Panc1 (cell line): ENCODE data around the gene EMD. TPM values are rescaled to one million over a fixed set of nuclear protein-coding genes. Genes with fewer than 3 reads are reported as not detected.
A peak's percentile ranks its signal among the peaks of the same experiment; 100 is the strongest.

Experiments
- ATAC-seq: fragments of 200-7000 bp; cut with Tn5 transposase; 2 replicates; pipeline ENCODE4 v1.9.1; 2020; ENCODE audit warnings: mild to moderate bottlenecking, moderate library complexity
- BruUV-seq: library from RNA; stranded (reverse); fragments of 400-500 nt; replicated peaks from 2 replicates; lab custom pipeline; 2021; lab: Mats Ljungman, UMichigan
- CTCF ChIA-PET: fragments of 300-600 bp; sonication (Branson Sonifier 250); formaldehyde crosslinking; loops from one replicate; lab custom pipeline; 2022; ENCODE audit warnings: antibody characterized with exemption; lab: Charles Lee
- POLR2A ChIA-PET: fragments of 300-600 bp; sonication (Branson Sonifier 250); formaldehyde crosslinking; loops from one replicate; lab custom pipeline; 2022; ENCODE audit warnings: antibody characterized with exemption; lab: Charles Lee
- DNase-seq: peaks from one replicate; pipeline ENCODE4 v3.0.0-alpha.2; 2010; ENCODE audit warnings: low read depth, low spot score
- H3K27ac ChIP-seq: 2 replicates; pipeline ENCODE4 v1.5.1; 2011; ENCODE audit warnings: mild to moderate bottlenecking, low read length, inconsistent platforms
- H3K27me3 ChIP-seq: fragments of 200-500 bp; sonication (Bioruptor generic); 2 replicates; pipeline ENCODE4 v1.6.0; 2014; ENCODE audit warnings: low read length, inconsistent platforms; ENCODE audit not compliant: control insufficient read depth, insufficient read depth
- H3K36me3 ChIP-seq: fragments of 200-500 bp; sonication (Bioruptor generic); 2 replicates; pipeline ENCODE4 v1.5.1; 2014; ENCODE audit warnings: inconsistent platforms, mild to moderate bottlenecking, low read length, moderate library complexity; ENCODE audit not compliant: control insufficient read depth, insufficient read depth
- H3K4me1 ChIP-seq: 2 replicates; pipeline ENCODE4 v1.5.1; 2011; ENCODE audit warnings: inconsistent platforms, mild to moderate bottlenecking, low read length, moderate library complexity; ENCODE audit not compliant: control insufficient read depth, insufficient read depth
- H3K4me3 ChIP-seq, 2 experiments: 2 replicates each; pipeline ENCODE4 v1.5.1; 2011 to 2012; ENCODE audit warnings: low read depth in 2 of 2, low read length in 2 of 2, mild to moderate bottlenecking in 2 of 2, inconsistent platforms in 1 of 2, moderate library complexity in 1 of 2
- H3K9me3 ChIP-seq: fragments of 200-500 bp; sonication (Bioruptor generic); 2 replicates; pipeline ENCODE4 v1.5.1; 2014; ENCODE audit warnings: low read depth, mild to moderate bottlenecking, inconsistent platforms, low read length, moderate library complexity; ENCODE audit not compliant: control insufficient read depth, insufficient read depth
- POLR2AphosphoS5 ChIP-seq: IDR thresholded peaks from 2 replicates; pipeline ENCODE4 v1.6.1; 2012; ENCODE audit warnings: mild to moderate bottlenecking, low read depth, low read length, moderate library complexity
- SIN3A ChIP-seq: IDR thresholded peaks from 2 replicates; pipeline ENCODE4 v1.6.1; 2012; ENCODE audit warnings: low read depth, mild to moderate bottlenecking, low read length, moderate library complexity, borderline replicate concordance; ENCODE audit not compliant: insufficient read depth
- TCF7L2 ChIP-seq: IDR thresholded peaks from 2 replicates; pipeline ENCODE4 v1.6.1; 2011; ENCODE audit warnings: mild to moderate bottlenecking, low read depth, low read length, inconsistent platforms
- in situ Hi-C: cut with HindIII; loops from 2 replicates; pipeline ENCODE4 v1.10.0; 2016; ENCODE audit warnings: low sequenced_read_pairs, low pct_unique_long_range_greater_than_20kb
- intact Hi-C: fragments of 100-400 bp; cut with micrococcal nuclease; formaldehyde crosslinking; loops from one replicate; pipeline ENCODE4 v1.10.0; 2022; ENCODE audit not compliant: unreplicated experiment
- total RNA-seq: library from RNA; stranded (reverse); gene quantifications from one replicate; pipeline ENCODE4 v1.2.1, GENCODE V29; 2021; ENCODE audit not compliant: unreplicated experiment
- TF ChIP-seq, protein P1 (sequence below), 2 experiments: IDR thresholded peaks; 2 replicates each; pipeline ENCODE4 v1.6.1; 2011 to 2012; ENCODE audit warnings: low read depth in 2 of 2, control low read depth in 1 of 2, low read length in 1 of 2, mild to moderate bottlenecking in 1 of 2, moderate library complexity in 1 of 2; ENCODE audit not compliant: insufficient read depth in 1 of 2
- TF ChIP-seq, protein P2 (sequence below): fragments of 450-650 bp; IDR thresholded peaks from 2 replicates; pipeline ENCODE4 v1.5.1; 2017; ENCODE audit warnings: mild to moderate bottlenecking

EMD gene
- total RNA-seq, 1 experiment from 2014 or later = 178 TPM

DNA sequence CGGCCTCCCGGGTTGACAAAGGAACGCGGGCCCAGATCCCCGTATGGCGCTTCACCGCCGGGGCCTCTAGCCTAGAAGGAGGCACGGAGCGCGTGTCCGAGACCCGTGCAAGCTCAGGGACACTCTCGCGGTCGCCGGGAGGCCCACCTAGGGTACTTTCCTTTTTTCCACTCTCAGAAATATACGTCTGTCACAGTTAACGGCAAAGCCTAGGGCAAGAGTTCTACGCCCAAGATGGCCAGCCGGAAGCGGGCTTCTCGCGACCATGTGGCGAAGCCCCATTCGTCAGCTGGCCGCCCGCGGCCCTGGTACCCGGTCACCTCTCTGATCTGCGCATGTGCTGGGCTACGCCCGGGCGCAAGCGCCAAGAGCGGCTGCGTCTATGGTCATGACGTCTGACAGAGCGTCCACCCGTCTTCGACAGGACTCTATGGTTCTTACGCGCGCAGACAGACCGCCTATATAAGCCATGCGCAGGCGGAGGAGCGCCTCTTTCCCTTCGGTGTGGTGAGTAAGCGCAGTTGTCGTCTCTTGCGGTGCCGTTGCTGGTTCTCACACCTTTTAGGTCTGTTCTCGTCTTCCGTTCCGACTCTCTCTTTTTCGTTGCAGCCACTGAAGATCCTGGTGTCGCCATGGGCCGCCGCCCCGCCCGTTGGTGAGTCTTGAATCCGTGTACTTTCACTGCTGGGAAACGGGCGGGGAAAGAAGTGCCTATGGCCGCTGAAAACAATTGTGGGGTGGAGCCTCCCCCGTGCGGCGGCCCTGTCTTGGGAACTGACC is 19.0 kb downstream of the EMD start, which contains the start of gene RPL10:
Gene RPL10 (plus strand): TSS at position 490 of the 780 bp plus-strand sequence. CDS start 143 bp downstream, at position 633.
- in situ Hi-C loops (no loop called here), intact Hi-C loops (no loop called here)
- DNase-seq (peak; percentile 96), ATAC-seq (peak; percentile 85)
- H3K27me3 ChIP-seq = no peaks in the 10 kb centered on the region
- TF ChIP-seq TCF7L2 = peak; percentile 40; the same call in 1 of the 2 replicates
- TF ChIP-seq POLR2AphosphoS5 = peak; percentile 100
- TF ChIP-seq, protein P1, sequence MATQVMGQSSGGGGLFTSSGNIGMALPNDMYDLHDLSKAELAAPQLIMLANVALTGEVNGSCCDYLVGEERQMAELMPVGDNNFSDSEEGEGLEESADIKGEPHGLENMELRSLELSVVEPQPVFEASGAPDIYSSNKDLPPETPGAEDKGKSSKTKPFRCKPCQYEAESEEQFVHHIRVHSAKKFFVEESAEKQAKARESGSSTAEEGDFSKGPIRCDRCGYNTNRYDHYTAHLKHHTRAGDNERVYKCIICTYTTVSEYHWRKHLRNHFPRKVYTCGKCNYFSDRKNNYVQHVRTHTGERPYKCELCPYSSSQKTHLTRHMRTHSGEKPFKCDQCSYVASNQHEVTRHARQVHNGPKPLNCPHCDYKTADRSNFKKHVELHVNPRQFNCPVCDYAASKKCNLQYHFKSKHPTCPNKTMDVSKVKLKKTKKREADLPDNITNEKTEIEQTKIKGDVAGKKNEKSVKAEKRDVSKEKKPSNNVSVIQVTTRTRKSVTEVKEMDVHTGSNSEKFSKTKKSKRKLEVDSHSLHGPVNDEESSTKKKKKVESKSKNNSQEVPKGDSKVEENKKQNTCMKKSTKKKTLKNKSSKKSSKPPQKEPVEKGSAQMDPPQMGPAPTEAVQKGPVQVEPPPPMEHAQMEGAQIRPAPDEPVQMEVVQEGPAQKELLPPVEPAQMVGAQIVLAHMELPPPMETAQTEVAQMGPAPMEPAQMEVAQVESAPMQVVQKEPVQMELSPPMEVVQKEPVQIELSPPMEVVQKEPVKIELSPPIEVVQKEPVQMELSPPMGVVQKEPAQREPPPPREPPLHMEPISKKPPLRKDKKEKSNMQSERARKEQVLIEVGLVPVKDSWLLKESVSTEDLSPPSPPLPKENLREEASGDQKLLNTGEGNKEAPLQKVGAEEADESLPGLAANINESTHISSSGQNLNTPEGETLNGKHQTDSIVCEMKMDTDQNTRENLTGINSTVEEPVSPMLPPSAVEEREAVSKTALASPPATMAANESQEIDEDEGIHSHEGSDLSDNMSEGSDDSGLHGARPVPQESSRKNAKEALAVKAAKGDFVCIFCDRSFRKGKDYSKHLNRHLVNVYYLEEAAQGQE (IDR thresholded peaks at IDR 0.05; ENCODE audit: insufficient read depth in 1 of 2, low read depth in 2 of 2, low read length in 1 of 2) = peak in 1 of 2 experiments; percentile 67; a peak in 1 of 4 replicates
- TF ChIP-seq SIN3A = 0 out of 2 replicates have a peak, but pooled peaks have one; percentile 91
- TF ChIP-seq, protein P2, sequence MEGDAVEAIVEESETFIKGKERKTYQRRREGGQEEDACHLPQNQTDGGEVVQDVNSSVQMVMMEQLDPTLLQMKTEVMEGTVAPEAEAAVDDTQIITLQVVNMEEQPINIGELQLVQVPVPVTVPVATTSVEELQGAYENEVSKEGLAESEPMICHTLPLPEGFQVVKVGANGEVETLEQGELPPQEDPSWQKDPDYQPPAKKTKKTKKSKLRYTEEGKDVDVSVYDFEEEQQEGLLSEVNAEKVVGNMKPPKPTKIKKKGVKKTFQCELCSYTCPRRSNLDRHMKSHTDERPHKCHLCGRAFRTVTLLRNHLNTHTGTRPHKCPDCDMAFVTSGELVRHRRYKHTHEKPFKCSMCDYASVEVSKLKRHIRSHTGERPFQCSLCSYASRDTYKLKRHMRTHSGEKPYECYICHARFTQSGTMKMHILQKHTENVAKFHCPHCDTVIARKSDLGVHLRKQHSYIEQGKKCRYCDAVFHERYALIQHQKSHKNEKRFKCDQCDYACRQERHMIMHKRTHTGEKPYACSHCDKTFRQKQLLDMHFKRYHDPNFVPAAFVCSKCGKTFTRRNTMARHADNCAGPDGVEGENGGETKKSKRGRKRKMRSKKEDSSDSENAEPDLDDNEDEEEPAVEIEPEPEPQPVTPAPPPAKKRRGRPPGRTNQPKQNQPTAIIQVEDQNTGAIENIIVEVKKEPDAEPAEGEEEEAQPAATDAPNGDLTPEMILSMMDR = no peak
- H3K4me1 ChIP-seq = peaks cover 29% of the 10 kb centered on the region
- no peaks in the 10 kb centered on the region for H3K9me3 ChIP-seq
- H3K27ac ChIP-seq = peak within 1 kb of the TSS; percentile 99
- ChIA-PET CTCF (interaction anchor here (0.6 to 0.8 kb wide), 2 partner anchors 10 to 27 kb away, joined by 3 to 7 read pairs; no protein-coding TSS in a partner anchor), POLR2A (interaction anchor here (0.6 to 1.3 kb wide), 5 partner anchors 129 to 571 kb away, joined by 3 read pairs; partner anchors contain the start of genes G6PD and IKBKG)
- peak within 1 kb of the TSS; percentile 82 to 99 for H3K4me3 ChIP-seq
- peaks cover 10% of the 10 kb centered on the region for H3K36me3 ChIP-seq
- no TSS peak for BruUV-seq

DNA sequence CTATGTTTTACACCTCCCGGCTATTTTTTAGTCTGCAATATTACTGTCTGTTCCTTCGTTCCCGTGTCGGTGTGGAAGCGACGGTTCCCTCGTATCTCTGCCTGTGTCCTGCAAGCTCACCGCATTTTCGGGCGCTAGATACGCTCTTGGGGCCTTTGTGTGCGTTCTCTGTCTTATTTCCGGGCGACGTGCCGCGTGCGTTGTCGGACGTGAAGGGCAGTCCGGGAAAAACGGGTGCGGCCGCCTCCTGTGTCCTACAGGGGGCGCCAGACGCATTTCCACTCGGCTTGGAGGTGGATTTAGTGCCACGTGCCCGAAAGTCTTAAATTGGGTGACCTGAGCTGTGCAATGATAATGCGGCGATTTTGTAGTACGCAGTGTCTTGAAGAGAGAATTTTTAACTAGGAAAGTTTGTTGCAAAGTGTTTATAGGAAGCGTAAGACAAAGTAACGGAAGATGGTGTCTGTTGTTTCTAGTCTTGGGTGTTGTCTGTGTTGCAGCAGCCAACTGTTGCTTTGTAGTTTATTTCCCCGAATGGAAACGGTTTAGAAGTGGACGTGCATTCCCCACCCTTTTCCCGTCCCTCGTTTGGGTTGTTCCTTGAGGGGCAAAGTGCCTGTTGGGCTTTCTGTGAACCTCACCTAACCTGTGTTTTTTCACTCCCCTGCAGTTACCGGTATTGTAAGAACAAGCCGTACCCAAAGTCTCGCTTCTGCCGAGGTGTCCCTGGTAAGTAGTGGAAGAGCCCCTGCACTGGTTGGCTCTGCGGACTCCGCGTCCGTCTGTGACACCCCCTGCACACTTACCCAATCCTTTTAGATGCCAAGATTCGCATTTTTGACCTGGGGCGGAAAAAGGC is 19.8 kb downstream of the EMD start:
- no peak for DNase-seq
- BruUV-seq = TSS peak; percentile 96
- peak; percentile 24 for ATAC-seq
- Histone ChIP-seq H3K27me3 (no peaks in the 10 kb centered on the region), H3K27ac (peak overlapping the region; percentile 99), H3K36me3 (peaks cover 10% of the 10 kb centered on the region), H3K4me1 (peaks cover 29% of the 10 kb centered on the region), H3K4me3 (peak overlapping the region; percentile 82 to 99), H3K9me3 (no peaks in the 10 kb centered on the region)
- CTCF ChIA-PET = interaction anchor here (0.8 kb wide), 1 partner anchor 9 kb away, joined by 3 read pairs; no protein-coding TSS in a partner anchor
- POLR2A ChIA-PET = interaction anchor here (1.1 to 1.3 kb wide), 2 partner anchors 144 to 148 kb away, joined by 3 read pairs; partner anchors contain the start of genes G6PD and IKBKG
- no peak for TF ChIP-seq TCF7L2
- TF ChIP-seq, protein P1 (IDR thresholded peaks at IDR 0.05; ENCODE audit: insufficient read depth in 1 of 2, low read depth in 2 of 2, low read length in 1 of 2) = no peak
- TF ChIP-seq, protein P2 = no peak
- no peak for TF ChIP-seq SIN3A
- TF ChIP-seq POLR2AphosphoS5 = no peak
- intact Hi-C loops = no loop called here
- in situ Hi-C loops = no loop called here
